Effector memory CD4-positive, alpha-beta T cell (primary cell): ENCODE measurements around the gene ATF6.

Experiments used
- DNase-seq, 3 donors: peaks; one replicate each; pipeline ENCODE4 v3.0.0-alpha.2; 2020
- H3K27ac ChIP-seq: 2 replicates; pipeline ENCODE4 v1.7.0; 2013; ENCODE audit warnings: mild to moderate bottlenecking, low read length, moderate library complexity; ENCODE audit not compliant: insufficient read depth, poor library complexity, severe bottlenecking
- H3K27me3 ChIP-seq: replicated peaks from 2 replicates; pipeline ENCODE4 v1.7.0; 2013; ENCODE audit warnings: mild to moderate bottlenecking, low read length; ENCODE audit not compliant: insufficient read depth, control insufficient read depth, poor library complexity, severe bottlenecking
- H3K36me3 ChIP-seq: 2 replicates; pipeline ENCODE4 v1.7.0; 2013; ENCODE audit warnings: mild to moderate bottlenecking, low read length, moderate library complexity; ENCODE audit not compliant: control insufficient read depth, insufficient read depth
- H3K4me1 ChIP-seq: 2 replicates; pipeline ENCODE4 v1.7.0; 2013; ENCODE audit warnings: low read length, mild to moderate bottlenecking; ENCODE audit not compliant: control insufficient read depth, insufficient read depth, poor library complexity, severe bottlenecking
- H3K4me3 ChIP-seq: 2 replicates; pipeline ENCODE4 v1.7.0; 2013; ENCODE audit warnings: low read length, low read depth, mild to moderate bottlenecking; ENCODE audit not compliant: insufficient read depth, poor library complexity, severe bottlenecking
- H3K9me3 ChIP-seq: 2 replicates; pipeline ENCODE4 v1.7.0; 2013; ENCODE audit warnings: mild to moderate bottlenecking, low read length, moderate library complexity; ENCODE audit not compliant: control insufficient read depth

Gene ATF6

GRCh38 chr1:161779393-161779792, 13.3 kb downstream of the ATF6 start:
- peaks cover 27% of the 10 kb centered on the region for H3K36me3 ChIP-seq
- no peak overlapping the region for H3K4me3 ChIP-seq
- no peaks in the 10 kb centered on the region for H3K27me3 ChIP-seq
- no peak for DNase-seq
- no peaks in the 10 kb centered on the region for H3K4me1 ChIP-seq
- no peak overlapping the region for H3K27ac ChIP-seq
- no peaks in the 10 kb centered on the region for H3K9me3 ChIP-seq

- Histone ChIP-seq H3K27ac (no peak overlapping the region), H3K9me3 (no peaks in the 10 kb centered on the region), H3K27me3 (no peaks in the 10 kb centered on the region), H3K36me3 (peaks cover 37% of the 10 kb centered on the region), H3K4me3 (no peak overlapping the region), H3K4me1 (no peaks in the 10 kb centered on the region)
- no peak for DNase-seq
Observed at GRCh38 chr1:161781995-161782394, 15.9 kb downstream of the ATF6 start.

DNA sequence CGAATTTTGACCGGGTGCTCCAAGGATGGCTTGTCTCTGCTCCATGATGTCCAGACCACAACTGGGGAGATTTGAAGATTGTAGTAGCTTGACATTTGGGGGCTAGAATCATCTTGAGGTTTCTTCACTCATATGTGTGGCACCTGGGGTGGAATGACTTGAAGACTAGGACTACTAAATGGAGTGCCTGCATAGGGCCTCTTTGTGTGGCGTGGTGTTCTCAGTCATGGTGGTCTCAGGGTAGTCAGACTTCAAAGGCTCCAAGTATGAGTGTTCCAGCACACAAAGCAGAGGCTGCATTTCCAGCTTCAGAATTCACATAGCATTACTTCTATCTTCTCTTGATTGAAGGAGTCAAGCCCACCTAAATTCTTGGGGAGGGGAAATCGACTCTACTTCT, 16.8 kb downstream of the ATF6 start:
- H3K4me3 ChIP-seq = no peak overlapping the region
- no peak for DNase-seq
- H3K4me1 ChIP-seq = no peaks in the 10 kb centered on the region
- no peaks in the 10 kb centered on the region for H3K9me3 ChIP-seq
- peaks cover 43% of the 10 kb centered on the region for H3K36me3 ChIP-seq
- H3K27ac ChIP-seq = no peak overlapping the region
- H3K27me3 ChIP-seq = no peaks in the 10 kb centered on the region

GRCh38 chr1:161784968-161785367, 18.8 kb downstream of the ATF6 start:
- H3K36me3 ChIP-seq = peaks cover 46% of the 10 kb centered on the region
- no peak overlapping the region for H3K27ac ChIP-seq
- no peaks in the 10 kb centered on the region for H3K27me3 ChIP-seq
- H3K4me3 ChIP-seq = no peak overlapping the region
- DNase-seq = no peak
- H3K9me3 ChIP-seq = no peaks in the 10 kb centered on the region
- H3K4me1 ChIP-seq = no peaks in the 10 kb centered on the region

- Histone ChIP-seq H3K9me3 (no peaks in the 10 kb centered on the region), H3K4me1 (no peaks in the 10 kb centered on the region), H3K27ac (no peak overlapping the region), H3K4me3 (no peak overlapping the region), H3K36me3 (peaks cover 48% of the 10 kb centered on the region), H3K27me3 (no peaks in the 10 kb centered on the region)
- no peak for DNase-seq
Observed at GRCh38 chr1:161787355-161787754, 21.2 kb downstream of the ATF6 start.

- H3K36me3 ChIP-seq = peaks cover 36% of the 10 kb centered on the region
- no peaks in the 10 kb centered on the region for H3K9me3 ChIP-seq
- H3K27me3 ChIP-seq = no peaks in the 10 kb centered on the region
- no peak overlapping the region for H3K27ac ChIP-seq
- no peak for DNase-seq
- H3K4me3 ChIP-seq = no peak overlapping the region
- no peaks in the 10 kb centered on the region for H3K4me1 ChIP-seq
Observed at GRCh38 chr1:161790587-161791317, 24.6 kb downstream of the ATF6 start.

GRCh38 chr1:161791904-161792655, 26.0 kb downstream of the ATF6 start:
- Histone ChIP-seq H3K27ac (no peak overlapping the region), H3K36me3 (peaks cover 43% of the 10 kb centered on the region), H3K27me3 (no peaks in the 10 kb centered on the region), H3K9me3 (no peaks in the 10 kb centered on the region), H3K4me1 (no peaks in the 10 kb centered on the region), H3K4me3 (no peak overlapping the region)
- no peak for DNase-seq

- H3K36me3 ChIP-seq = peaks cover 41% of the 10 kb centered on the region
- no peaks in the 10 kb centered on the region for H3K4me1 ChIP-seq
- DNase-seq = no peak
- H3K9me3 ChIP-seq = no peaks in the 10 kb centered on the region
- no peak overlapping the region for H3K4me3 ChIP-seq
- H3K27me3 ChIP-seq = no peaks in the 10 kb centered on the region
- H3K27ac ChIP-seq = no peak overlapping the region
Observed at GRCh38 chr1:161792740-161793139, 26.6 kb downstream of the ATF6 start.

GRCh38 chr1:161799792-161800191, 33.7 kb downstream of the ATF6 start:
- Histone ChIP-seq H3K9me3 (no peaks in the 10 kb centered on the region), H3K4me3 (no peak overlapping the region), H3K4me1 (no peaks in the 10 kb centered on the region), H3K27ac (no peak overlapping the region), H3K36me3 (peaks cover 37% of the 10 kb centered on the region), H3K27me3 (no peaks in the 10 kb centered on the region)
- no peak for DNase-seq

- Histone ChIP-seq H3K4me3 (no peak overlapping the region), H3K27me3 (no peaks in the 10 kb centered on the region), H3K36me3 (peaks cover 30% of the 10 kb centered on the region), H3K9me3 (no peaks in the 10 kb centered on the region), H3K4me1 (no peaks in the 10 kb centered on the region), H3K27ac (no peak overlapping the region)
- DNase-seq = no peak
Observed at GRCh38 chr1:161801955-161802354, 35.8 kb downstream of the ATF6 start.
